ENCODE data around the gene TNIP1. TPM values are rescaled to one million over a fixed set of nuclear protein-coding genes. Genes with fewer than 3 reads are reported as not detected.

The TNIP1 gene
- total RNA-seq, 2 experiments from 2014 or later: 51.4 to 77.5 TPM

- Histone ChIP-seq H3K4me3 (ENCODE audit: low read depth, low read length, poor library complexity, severe bottlenecking) (no peak overlapping the region), H3K4me1 (ENCODE audit: insufficient read depth, low read length, poor library complexity, severe bottlenecking) (no peaks in the 10 kb centered on the region), H3K4me2 (ENCODE audit: low read length) (no peak overlapping the region), H3K36me3 (ENCODE audit: insufficient read depth, low read length) (no peaks in the 10 kb centered on the region), H3K9me2 (ENCODE audit: insufficient read depth, low read length) (no peaks in the 10 kb centered on the region), H3K79me2 (ENCODE audit: insufficient read depth, low read depth, low read length) (no peaks in the 10 kb centered on the region), H3K27ac (ENCODE audit: low read depth, low read length, poor library complexity, severe bottlenecking) (no peak overlapping the region), H2AFZ (ENCODE audit: low read length) (no peak overlapping the region), H3K9me3 (ENCODE audit: low read length) (no peaks in the 10 kb centered on the region; the same call in 1 of the 2 replicates), H4K20me1 (ENCODE audit: insufficient read depth, low read length) (no peaks in the 10 kb centered on the region)
- ChIA-PET POLR2A (no interaction called here), CTCF (ENCODE audit: unreplicated experiment) (no interaction called here)
- TF ChIP-seq CTCF (conservative IDR thresholded peaks at IDR 0.05; ENCODE audit: low read length) (no peak), EZH2phosphoT487 (IDR thresholded peaks at IDR 0.05; ENCODE audit: borderline replicate concordance, low read depth, low read length) (no peak)
- intact Hi-C loops (cut with micrococcal nuclease; ENCODE audit: unreplicated experiment): no loop called here
- DNase-seq (ENCODE audit: low spot score): no peak
- no TSS peak for BruUV-seq (replicated peaks)
These were observed 87.4 kb downstream of the TNIP1 start for GRCh38 chr5:150993422-150993821.

- H3K9me2 ChIP-seq (ENCODE audit: insufficient read depth, low read length): no peaks in the 10 kb centered on the region
- no peaks in the 10 kb centered on the region for H3K4me1 ChIP-seq (ENCODE audit: insufficient read depth, low read length, poor library complexity, severe bottlenecking)
- H3K4me3 ChIP-seq (ENCODE audit: low read depth, low read length, poor library complexity, severe bottlenecking): no peak overlapping the region
- H3K79me2 ChIP-seq (ENCODE audit: insufficient read depth, low read depth, low read length): no peaks in the 10 kb centered on the region
- no TSS peak for BruUV-seq (replicated peaks)
- ChIA-PET CTCF (ENCODE audit: unreplicated experiment) (no interaction called here), POLR2A (no interaction called here)
- intact Hi-C loops (cut with micrococcal nuclease; ENCODE audit: unreplicated experiment): no loop called here
- H2AFZ ChIP-seq (ENCODE audit: low read length): no peak overlapping the region
- no peak overlapping the region for H3K4me2 ChIP-seq (ENCODE audit: low read length)
- DNase-seq (ENCODE audit: low spot score): no peak
- H3K36me3 ChIP-seq (ENCODE audit: insufficient read depth, low read length): no peaks in the 10 kb centered on the region
- TF ChIP-seq EZH2phosphoT487 (IDR thresholded peaks at IDR 0.05; ENCODE audit: borderline replicate concordance, low read depth, low read length) (no peak), CTCF (conservative IDR thresholded peaks at IDR 0.05; ENCODE audit: low read length) (no peak)
- H4K20me1 ChIP-seq (ENCODE audit: insufficient read depth, low read length): no peaks in the 10 kb centered on the region
- H3K27ac ChIP-seq (ENCODE audit: low read depth, low read length, poor library complexity, severe bottlenecking): no peak overlapping the region
- H3K9me3 ChIP-seq (ENCODE audit: low read length): no peaks in the 10 kb centered on the region; the same call in 1 of the 2 replicates
These were observed 88.1 kb downstream of the TNIP1 start for GRCh38 chr5:150992705-150993104.

- no peaks in the 10 kb centered on the region for H3K4me1 ChIP-seq (ENCODE audit: insufficient read depth, low read length, poor library complexity, severe bottlenecking)
- H3K79me2 ChIP-seq (ENCODE audit: insufficient read depth, low read depth, low read length): no peaks in the 10 kb centered on the region
- H3K36me3 ChIP-seq (ENCODE audit: insufficient read depth, low read length): no peaks in the 10 kb centered on the region
- DNase-seq (ENCODE audit: low spot score): peak; percentile 29
- no TSS peak for BruUV-seq (replicated peaks)
- H3K4me3 ChIP-seq (ENCODE audit: low read depth, low read length, poor library complexity, severe bottlenecking): no peak overlapping the region
- ChIA-PET POLR2A (no interaction called here), CTCF (ENCODE audit: unreplicated experiment) (interaction anchor here (0.6 kb wide), 1 partner anchor 248 kb away, joined by 3 read pairs; no protein-coding TSS in a partner anchor)
- intact Hi-C loops (cut with micrococcal nuclease; ENCODE audit: unreplicated experiment): no loop called here
- TF ChIP-seq EZH2phosphoT487 (IDR thresholded peaks at IDR 0.05; ENCODE audit: borderline replicate concordance, low read depth, low read length): no peak
- TF ChIP-seq CTCF (conservative IDR thresholded peaks at IDR 0.05; ENCODE audit: low read length): peak; percentile 79
- H3K9me2 ChIP-seq (ENCODE audit: insufficient read depth, low read length): no peaks in the 10 kb centered on the region
- H3K27ac ChIP-seq (ENCODE audit: low read depth, low read length, poor library complexity, severe bottlenecking): no peak overlapping the region
- no peak overlapping the region for H3K4me2 ChIP-seq (ENCODE audit: low read length)
- H3K9me3 ChIP-seq (ENCODE audit: low read length): no peaks in the 10 kb centered on the region; the same call in 1 of the 2 replicates
- H4K20me1 ChIP-seq (ENCODE audit: insufficient read depth, low read length): no peaks in the 10 kb centered on the region
- H2AFZ ChIP-seq (ENCODE audit: low read length): no peak overlapping the region
These were observed 91.1 kb downstream of the TNIP1 start for GRCh38 chr5:150989695-150990094.
